HepG2 (cell line): ENCODE measurements around the gene VEGFC. TPM values are rescaled to one million over a fixed set of nuclear protein-coding genes. Genes with fewer than 3 reads are reported as not detected.

Source experiments
- ARID2 ChIP-seq: sonication (generic); formaldehyde crosslinking; IDR thresholded peaks from 2 replicates; pipeline ENCODE4 v1.8.1; 2022; ENCODE audit warnings: mild to moderate bottlenecking, missing genetic modification reagents, borderline replicate concordance
- EHMT2 ChIP-seq: fragments of 200-600 bp; sonication (generic); IDR thresholded peaks from 2 replicates; pipeline ENCODE4 v1.7.0; 2017; ENCODE audit warnings: antibody characterized with exemption, low read depth, low read length, borderline replicate concordance
- FOXM1 ChIP-seq: sonication (generic); formaldehyde crosslinking; IDR thresholded peaks from 2 replicates; pipeline ENCODE4 v1.5.0; 2020; ENCODE audit warnings: missing genetic modification reagents
- NAIF1 ChIP-seq: sonication (generic); formaldehyde crosslinking; IDR thresholded peaks from 2 replicates; pipeline ENCODE4 v1.5.0; 2020; ENCODE audit warnings: mild to moderate bottlenecking, missing genetic modification reagents, borderline replicate concordance
- SP2 ChIP-seq: sonication (generic); formaldehyde crosslinking; IDR thresholded peaks from 2 replicates; pipeline ENCODE4 v1.5.1; 2020; ENCODE audit warnings: mild to moderate bottlenecking, missing genetic modification reagents
- ZKSCAN5 ChIP-seq: sonication (generic); formaldehyde crosslinking; IDR thresholded peaks from 2 replicates; pipeline ENCODE4 v1.5.1; 2020; ENCODE audit warnings: mild to moderate bottlenecking, missing genetic modification reagents
- ZNF3 ChIP-seq: IDR thresholded peaks from 2 replicates; pipeline ENCODE4 v1.7.0; 2017; ENCODE audit warnings: inconsistent platforms
- polyA plus RNA-seq, 8 experiments: library from polyadenylated mRNA; depleted of rRNA in 3 of 8; stranded (reverse) in 7 of 8; unstranded in 1 of 8; fragments of >200 nt; fragmentation: Illumina TruSeq in 4 of 8; extraction: Trizol in 4 of 8; gene quantifications; 2 replicates each; pipeline versions ENCODE4 v1.2.1 to v1.2.3, GENCODE V29; 2011 to 2016; ENCODE audit warnings: low read depth in 4 of 8, missing spikeins in 1 of 8, mixed read lengths in 1 of 8; ENCODE audit not compliant: insufficient read depth in 1 of 8
- total RNA-seq, 5 experiments: library from RNA; depleted of rRNA; stranded (reverse); fragments of >200 nt; fragmentation: Illumina TruSeq; extraction: Trizol; gene quantifications; 2 replicates each; pipeline ENCODE4 v1.2.3, GENCODE V29; 2016; ENCODE audit warnings: low read depth in 1 of 5
- TF ChIP-seq, protein P1 (sequence below): sonication (generic); formaldehyde crosslinking; IDR thresholded peaks from 2 replicates; pipeline ENCODE4 v1.5.1; 2020; ENCODE audit warnings: mild to moderate bottlenecking, missing genetic modification reagents, moderate library complexity
- TF ChIP-seq, protein P2 (sequence below): sonication (generic); formaldehyde crosslinking; IDR thresholded peaks from 2 replicates; pipeline ENCODE4 v1.5.1; 2020; ENCODE audit warnings: missing genetic modification reagents, mild to moderate bottlenecking, borderline replicate concordance
- TF ChIP-seq, protein P3 (sequence below): sonication (generic); formaldehyde crosslinking; IDR thresholded peaks from 2 replicates; pipeline ENCODE4 v1.4.0; 2020; ENCODE audit warnings: missing genetic modification reagents

Gene VEGFC
- total and polyA plus RNA-seq, 2 of the 13 experiments (the other 11 are each of a cell fraction or from before 2014, with no cell fraction given) = not detected

DNA sequence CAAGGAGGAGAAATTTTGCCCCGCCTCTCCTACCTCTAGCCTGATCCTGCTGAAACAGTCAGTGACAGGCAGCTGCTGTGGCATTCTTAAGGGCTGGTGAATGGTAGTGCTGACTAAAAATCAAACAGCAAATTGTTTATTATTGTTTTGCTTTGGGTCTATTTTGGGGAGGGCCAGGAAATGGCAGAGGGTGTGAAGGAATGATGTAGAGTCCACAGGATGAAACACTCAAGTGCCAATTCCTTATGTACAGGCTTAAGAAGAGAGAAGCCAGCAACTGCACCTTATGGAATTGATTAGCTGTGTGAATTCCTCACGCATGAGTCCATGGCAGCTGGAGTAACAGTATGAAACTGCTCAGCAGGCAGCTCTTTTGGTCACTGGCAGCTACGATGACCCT is 39.7 kb downstream of the VEGFC start (continued):
- no peak for TF ChIP-seq ZKSCAN5
- TF ChIP-seq ZNF3 = no peak
- TF ChIP-seq, protein P1, sequence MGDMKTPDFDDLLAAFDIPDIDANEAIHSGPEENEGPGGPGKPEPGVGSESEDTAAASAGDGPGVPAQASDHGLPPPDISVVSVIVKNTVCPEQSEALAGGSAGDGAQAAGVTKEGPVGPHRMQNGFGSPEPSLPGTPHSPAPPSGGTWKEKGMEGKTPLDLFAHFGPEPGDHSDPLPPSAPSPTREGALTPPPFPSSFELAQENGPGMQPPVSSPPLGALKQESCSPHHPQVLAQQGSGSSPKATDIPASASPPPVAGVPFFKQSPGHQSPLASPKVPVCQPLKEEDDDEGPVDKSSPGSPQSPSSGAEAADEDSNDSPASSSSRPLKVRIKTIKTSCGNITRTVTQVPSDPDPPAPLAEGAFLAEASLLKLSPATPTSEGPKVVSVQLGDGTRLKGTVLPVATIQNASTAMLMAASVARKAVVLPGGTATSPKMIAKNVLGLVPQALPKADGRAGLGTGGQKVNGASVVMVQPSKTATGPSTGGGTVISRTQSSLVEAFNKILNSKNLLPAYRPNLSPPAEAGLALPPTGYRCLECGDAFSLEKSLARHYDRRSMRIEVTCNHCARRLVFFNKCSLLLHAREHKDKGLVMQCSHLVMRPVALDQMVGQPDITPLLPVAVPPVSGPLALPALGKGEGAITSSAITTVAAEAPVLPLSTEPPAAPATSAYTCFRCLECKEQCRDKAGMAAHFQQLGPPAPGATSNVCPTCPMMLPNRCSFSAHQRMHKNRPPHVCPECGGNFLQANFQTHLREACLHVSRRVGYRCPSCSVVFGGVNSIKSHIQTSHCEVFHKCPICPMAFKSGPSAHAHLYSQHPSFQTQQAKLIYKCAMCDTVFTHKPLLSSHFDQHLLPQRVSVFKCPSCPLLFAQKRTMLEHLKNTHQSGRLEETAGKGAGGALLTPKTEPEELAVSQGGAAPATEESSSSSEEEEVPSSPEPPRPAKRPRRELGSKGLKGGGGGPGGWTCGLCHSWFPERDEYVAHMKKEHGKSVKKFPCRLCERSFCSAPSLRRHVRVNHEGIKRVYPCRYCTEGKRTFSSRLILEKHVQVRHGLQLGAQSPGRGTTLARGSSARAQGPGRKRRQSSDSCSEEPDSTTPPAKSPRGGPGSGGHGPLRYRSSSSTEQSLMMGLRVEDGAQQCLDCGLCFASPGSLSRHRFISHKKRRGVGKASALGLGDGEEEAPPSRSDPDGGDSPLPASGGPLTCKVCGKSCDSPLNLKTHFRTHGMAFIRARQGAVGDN (CRISPR knock-in tag) = no peak
- TF ChIP-seq, protein P2, sequence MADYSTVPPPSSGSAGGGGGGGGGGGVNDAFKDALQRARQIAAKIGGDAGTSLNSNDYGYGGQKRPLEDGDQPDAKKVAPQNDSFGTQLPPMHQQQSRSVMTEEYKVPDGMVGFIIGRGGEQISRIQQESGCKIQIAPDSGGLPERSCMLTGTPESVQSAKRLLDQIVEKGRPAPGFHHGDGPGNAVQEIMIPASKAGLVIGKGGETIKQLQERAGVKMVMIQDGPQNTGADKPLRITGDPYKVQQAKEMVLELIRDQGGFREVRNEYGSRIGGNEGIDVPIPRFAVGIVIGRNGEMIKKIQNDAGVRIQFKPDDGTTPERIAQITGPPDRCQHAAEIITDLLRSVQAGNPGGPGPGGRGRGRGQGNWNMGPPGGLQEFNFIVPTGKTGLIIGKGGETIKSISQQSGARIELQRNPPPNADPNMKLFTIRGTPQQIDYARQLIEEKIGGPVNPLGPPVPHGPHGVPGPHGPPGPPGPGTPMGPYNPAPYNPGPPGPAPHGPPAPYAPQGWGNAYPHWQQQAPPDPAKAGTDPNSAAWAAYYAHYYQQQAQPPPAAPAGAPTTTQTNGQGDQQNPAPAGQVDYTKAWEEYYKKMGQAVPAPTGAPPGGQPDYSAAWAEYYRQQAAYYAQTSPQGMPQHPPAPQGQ (CRISPR knock-in tag) = no peak
- no peak for TF ChIP-seq EHMT2
- no peak for TF ChIP-seq FOXM1 (CRISPR knock-in tag)
- no peak for TF ChIP-seq SP2
- no peak for TF ChIP-seq NAIF1 (CRISPR knock-in tag)
- TF ChIP-seq, protein P3, sequence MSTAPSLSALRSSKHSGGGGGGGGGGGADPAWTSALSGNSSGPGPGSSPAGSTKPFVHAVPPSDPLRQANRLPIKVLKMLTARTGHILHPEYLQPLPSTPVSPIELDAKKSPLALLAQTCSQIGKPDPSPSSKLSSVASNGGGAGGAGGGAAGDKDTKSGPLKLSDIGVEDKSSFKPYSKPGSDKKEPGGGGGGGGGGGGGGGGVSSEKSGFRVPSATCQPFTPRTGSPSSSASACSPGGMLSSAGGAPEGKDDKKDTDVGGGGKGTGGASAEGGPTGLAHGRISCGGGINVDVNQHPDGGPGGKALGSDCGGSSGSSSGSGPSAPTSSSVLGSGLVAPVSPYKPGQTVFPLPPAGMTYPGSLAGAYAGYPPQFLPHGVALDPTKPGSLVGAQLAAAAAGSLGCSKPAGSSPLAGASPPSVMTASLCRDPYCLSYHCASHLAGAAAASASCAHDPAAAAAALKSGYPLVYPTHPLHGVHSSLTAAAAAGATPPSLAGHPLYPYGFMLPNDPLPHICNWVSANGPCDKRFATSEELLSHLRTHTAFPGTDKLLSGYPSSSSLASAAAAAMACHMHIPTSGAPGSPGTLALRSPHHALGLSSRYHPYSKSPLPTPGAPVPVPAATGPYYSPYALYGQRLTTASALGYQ (CRISPR knock-in tag) = no peak
- no peak for TF ChIP-seq ARID2 (CRISPR knock-in tag)
- TF ChIP-seq, all 625 proteins: peak for 0
